Dendritic cell treated with granulocyte-macrophage colony-stimulating factor and Interleukin-4, amounts not matched to agents 40 ng/mL and 50 ng/mL, for 4 days (primary cell): ENCODE results near the gene PAH.

ENCODE experiments used
- H3K27ac Mint-ChIP-seq: one replicate; pipeline ENCODE4 v1.8.0; 2022; ENCODE audit warnings: mild to moderate bottlenecking, mixed read lengths
- H3K27me3 Mint-ChIP-seq: one replicate; pipeline ENCODE4 v1.8.0; 2022; ENCODE audit warnings: mild to moderate bottlenecking, mixed read lengths
- H3K36me3 Mint-ChIP-seq: one replicate; pipeline ENCODE4 v1.8.0; 2022; ENCODE audit warnings: low read depth, mixed read lengths
- H3K4me1 Mint-ChIP-seq: one replicate; pipeline ENCODE4 v1.8.0; 2022; ENCODE audit warnings: low read depth, mixed read lengths
- H3K4me3 Mint-ChIP-seq: one replicate; pipeline ENCODE4 v1.8.0; 2022; ENCODE audit warnings: mild to moderate bottlenecking, moderate library complexity, mixed read lengths
- H3K9me3 Mint-ChIP-seq: one replicate; pipeline ENCODE4 v1.8.0; 2022; ENCODE audit warnings: mixed read lengths
- intact Hi-C: fragments of 100-400 bp; cut with micrococcal nuclease; formaldehyde crosslinking; loops from one replicate; pipeline ENCODE4 v1.15.0; 2022

Gene PAH

GRCh38 chr12:102921240-102921639, 4.2 kb upstream of the PAH start:
- H3K9me3 Mint-ChIP-seq = no peaks in the 10 kb centered on the region
- peaks cover 14% of the 10 kb centered on the region for H3K27me3 Mint-ChIP-seq
- H3K4me1 Mint-ChIP-seq = no peaks in the 10 kb centered on the region
- H3K36me3 Mint-ChIP-seq = no peaks in the 10 kb centered on the region
- H3K4me3 Mint-ChIP-seq = no peak overlapping the region
- intact Hi-C loops = no loop called here
- no peak overlapping the region for H3K27ac Mint-ChIP-seq

- Mint-ChIP-seq H3K9me3 (no peaks in the 10 kb centered on the region), H3K27me3 (peaks cover 17% of the 10 kb centered on the region), H3K4me3 (no peak overlapping the region), H3K27ac (no peak overlapping the region), H3K4me1 (no peaks in the 10 kb centered on the region), H3K36me3 (no peaks in the 10 kb centered on the region)
- intact Hi-C loops = no loop called here
These were observed 3.2 kb upstream of the PAH start for GRCh38 chr12:102920271-102920670.

DNA sequence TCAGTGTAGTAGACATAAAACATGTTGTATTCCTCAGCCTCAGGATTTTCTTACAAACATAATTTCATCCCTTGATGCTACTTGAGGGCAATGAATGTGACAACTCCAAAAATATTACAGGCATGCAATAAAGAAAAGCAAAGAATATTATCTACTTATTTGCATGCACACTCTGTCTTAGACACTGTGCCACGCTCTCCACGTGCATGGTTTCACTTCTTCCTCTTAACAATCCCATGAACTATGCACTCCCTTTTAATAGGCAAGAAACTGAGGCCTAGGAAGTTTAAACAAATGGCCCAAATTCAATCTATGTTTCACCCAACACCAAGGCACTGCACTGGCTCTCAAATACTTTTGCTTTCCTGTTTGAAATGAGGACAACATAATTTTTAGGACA, 1.8 kb upstream of the PAH start:
- Mint-ChIP-seq H3K27me3 (peaks cover 17% of the 10 kb centered on the region), H3K4me1 (no peaks in the 10 kb centered on the region), H3K27ac (no peak overlapping the region), H3K36me3 (no peaks in the 10 kb centered on the region), H3K9me3 (no peaks in the 10 kb centered on the region), H3K4me3 (no peak overlapping the region)
- intact Hi-C loops = no loop called here

GRCh38 chr12:102916252-102917025, 605 bp downstream of the PAH start:
- intact Hi-C loops = no loop called here
- no peaks in the 10 kb centered on the region for H3K4me1 Mint-ChIP-seq
- no peaks in the 10 kb centered on the region for H3K9me3 Mint-ChIP-seq
- no peak overlapping the region for H3K27ac Mint-ChIP-seq
- H3K36me3 Mint-ChIP-seq = no peaks in the 10 kb centered on the region
- H3K27me3 Mint-ChIP-seq = peaks cover 17% of the 10 kb centered on the region
- no peak overlapping the region for H3K4me3 Mint-ChIP-seq

DNA sequence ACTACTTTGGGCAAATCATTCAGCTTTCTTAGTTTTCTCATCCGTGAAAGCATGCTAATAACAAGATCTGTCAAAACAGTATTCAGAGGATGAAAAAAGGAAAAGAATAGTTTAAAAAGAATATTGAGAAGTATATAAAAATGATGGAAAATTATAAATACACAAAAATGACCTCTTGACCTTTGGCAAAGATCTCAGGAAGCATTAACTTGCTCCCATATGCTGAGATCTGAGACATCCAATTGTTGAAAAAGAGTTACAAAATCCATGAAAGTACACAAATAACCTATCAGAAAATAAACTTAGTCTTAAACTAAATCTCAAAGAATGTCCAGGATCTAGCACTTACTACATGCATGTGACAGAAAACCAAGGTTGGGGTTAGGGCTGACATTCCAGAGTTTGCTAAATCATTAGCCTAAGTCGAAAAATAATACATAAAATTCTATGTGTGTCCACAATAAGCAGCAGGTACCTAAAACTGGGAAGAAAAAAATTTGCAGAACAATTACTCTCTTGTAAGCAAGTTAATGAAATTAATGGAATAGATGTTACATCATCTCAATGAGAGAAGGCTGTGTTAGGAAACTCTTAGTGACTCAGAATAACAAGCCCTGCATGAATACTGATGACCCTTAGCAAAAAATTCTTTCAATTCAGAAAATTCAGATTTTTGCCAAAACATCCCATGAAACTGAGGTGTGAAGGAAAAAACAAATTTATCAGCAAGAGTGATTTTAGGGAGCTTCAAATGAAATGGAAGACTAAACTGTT, 3.4 kb downstream of the PAH start:
- Mint-ChIP-seq H3K4me1 (no peaks in the 10 kb centered on the region), H3K27ac (no peak overlapping the region)
- intact Hi-C loops = no loop called here

GRCh38 chr12:102912258-102912657, 4.8 kb downstream of the PAH start:
- Mint-ChIP-seq H3K27ac (no peak overlapping the region), H3K4me3 (no peak overlapping the region), H3K27me3 (peaks cover 10% of the 10 kb centered on the region), H3K9me3 (no peaks in the 10 kb centered on the region), H3K4me1 (no peaks in the 10 kb centered on the region), H3K36me3 (no peaks in the 10 kb centered on the region)
- intact Hi-C loops = no loop called here

More for the DNA sequence above, 3.4 kb downstream of the PAH start:
- Mint-ChIP-seq H3K36me3 (no peaks in the 10 kb centered on the region), H3K27me3 (peaks cover 17% of the 10 kb centered on the region), H3K9me3 (no peaks in the 10 kb centered on the region), H3K4me3 (no peak overlapping the region)

GRCh38 chr12:102911320-102911719, 5.7 kb downstream of the PAH start:
- Mint-ChIP-seq H3K36me3 (no peaks in the 10 kb centered on the region), H3K9me3 (no peaks in the 10 kb centered on the region), H3K27me3 (peaks cover 4% of the 10 kb centered on the region), H3K4me1 (no peaks in the 10 kb centered on the region), H3K27ac (no peak overlapping the region), H3K4me3 (no peak overlapping the region)
- intact Hi-C loops = no loop called here

GRCh38 chr12:102910792-102911191, 6.3 kb downstream of the PAH start:
- Mint-ChIP-seq H3K4me1 (no peaks in the 10 kb centered on the region), H3K36me3 (no peaks in the 10 kb centered on the region), H3K9me3 (no peaks in the 10 kb centered on the region), H3K27me3 (peaks cover 2% of the 10 kb centered on the region), H3K27ac (no peak overlapping the region), H3K4me3 (no peak overlapping the region)
- intact Hi-C loops = no loop called here

DNA sequence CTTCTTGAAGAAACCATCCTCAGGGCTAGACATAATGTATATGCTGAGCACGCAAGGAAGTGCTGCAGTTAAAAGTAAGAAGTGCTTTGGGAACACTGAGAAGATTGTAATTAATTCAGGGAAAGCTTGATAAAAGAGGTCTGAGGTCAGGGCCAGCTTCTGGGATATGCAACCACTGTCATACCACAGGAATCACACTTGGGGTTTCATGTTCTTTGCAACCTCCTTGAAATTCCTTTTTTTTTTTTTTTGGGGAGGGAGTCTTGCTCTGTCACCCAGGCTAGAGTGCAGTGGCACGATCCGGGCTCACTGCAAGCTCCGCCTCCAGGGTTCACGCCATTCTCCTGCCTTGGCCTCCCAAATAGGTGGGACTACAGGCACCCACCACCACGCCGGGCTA, 6.9 kb downstream of the PAH start:
- no peaks in the 10 kb centered on the region for H3K9me3 Mint-ChIP-seq
- H3K27me3 Mint-ChIP-seq = no peaks in the 10 kb centered on the region
- H3K4me1 Mint-ChIP-seq = no peaks in the 10 kb centered on the region
- no peak overlapping the region for H3K27ac Mint-ChIP-seq
- H3K4me3 Mint-ChIP-seq = no peak overlapping the region
- no peaks in the 10 kb centered on the region for H3K36me3 Mint-ChIP-seq
- intact Hi-C loops = no loop called here

DNA sequence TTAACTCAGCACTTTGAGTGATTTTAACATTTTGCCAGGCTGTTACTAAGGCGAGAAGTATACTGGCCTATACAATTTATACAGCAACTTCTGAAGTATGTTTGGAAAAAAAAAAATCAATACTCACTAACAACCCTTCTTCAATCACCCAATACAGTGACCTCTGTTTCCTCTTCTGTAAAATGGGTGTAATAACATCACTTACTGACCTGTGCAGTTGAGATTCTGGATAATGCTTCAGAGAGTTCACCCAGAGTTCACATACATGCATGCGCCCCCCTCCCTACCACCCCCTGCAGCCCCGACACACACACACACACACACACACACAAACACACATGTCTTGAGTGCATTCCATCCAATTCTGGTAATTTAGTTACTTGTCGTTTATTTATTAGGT, 9.1 kb downstream of the PAH start:
- H3K36me3 Mint-ChIP-seq = no peaks in the 10 kb centered on the region
- H3K27me3 Mint-ChIP-seq = no peaks in the 10 kb centered on the region
- H3K4me1 Mint-ChIP-seq = no peaks in the 10 kb centered on the region
- intact Hi-C loops = no loop called here
- no peak overlapping the region for H3K27ac Mint-ChIP-seq
- H3K9me3 Mint-ChIP-seq = no peaks in the 10 kb centered on the region
- no peak overlapping the region for H3K4me3 Mint-ChIP-seq

GRCh38 chr12:102905229-102905628, 11.8 kb downstream of the PAH start:
- Mint-ChIP-seq H3K4me3 (no peak overlapping the region), H3K9me3 (no peaks in the 10 kb centered on the region)

DNA sequence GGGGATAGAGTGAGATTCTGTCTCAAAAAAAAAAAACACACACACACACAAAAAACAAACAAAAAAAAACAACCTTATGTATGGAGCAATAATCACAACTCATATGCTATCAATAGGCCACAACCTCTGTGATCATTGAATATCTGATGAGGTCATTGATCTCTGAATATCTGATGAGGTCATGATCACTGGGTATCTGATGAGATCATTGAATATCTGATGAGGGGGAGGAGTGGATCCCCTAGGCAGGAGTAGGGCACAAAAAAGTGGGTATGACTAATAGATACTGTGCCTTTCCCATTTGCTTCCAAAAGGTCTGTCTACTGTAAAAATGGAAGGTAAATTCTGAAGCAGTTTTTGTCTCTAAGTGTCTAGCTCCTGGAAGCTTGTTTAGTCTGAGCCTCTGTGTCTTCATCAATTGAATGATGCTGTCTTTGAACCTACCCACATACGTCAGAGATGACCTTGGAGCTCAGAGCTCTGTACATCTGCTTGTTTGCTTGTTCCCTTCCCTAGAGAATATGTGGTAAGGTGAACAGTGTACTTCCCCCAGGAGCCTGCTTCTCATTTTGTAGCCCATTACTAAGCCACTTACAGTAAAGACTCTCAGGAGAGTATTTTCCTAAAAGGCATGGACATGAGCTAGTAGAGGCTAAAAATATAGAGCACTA, 13.6 kb downstream of the PAH start:
- H3K4me3 Mint-ChIP-seq = no peak overlapping the region
- no peaks in the 10 kb centered on the region for H3K4me1 Mint-ChIP-seq
- H3K9me3 Mint-ChIP-seq = no peaks in the 10 kb centered on the region
- H3K27ac Mint-ChIP-seq = no peak overlapping the region
- H3K36me3 Mint-ChIP-seq = no peaks in the 10 kb centered on the region
- no peaks in the 10 kb centered on the region for H3K27me3 Mint-ChIP-seq
- intact Hi-C loops = no loop called here

More at GRCh38 chr12:102905229-102905628, 11.8 kb downstream of the PAH start:
- H3K27me3 Mint-ChIP-seq = no peaks in the 10 kb centered on the region
- H3K27ac Mint-ChIP-seq = no peak overlapping the region
- intact Hi-C loops = no loop called here
- H3K4me1 Mint-ChIP-seq = no peaks in the 10 kb centered on the region
- H3K36me3 Mint-ChIP-seq = no peaks in the 10 kb centered on the region

- Mint-ChIP-seq H3K36me3 (no peaks in the 10 kb centered on the region), H3K27me3 (no peaks in the 10 kb centered on the region), H3K4me3 (no peak overlapping the region), H3K27ac (no peak overlapping the region), H3K4me1 (no peaks in the 10 kb centered on the region), H3K9me3 (no peaks in the 10 kb centered on the region)
- intact Hi-C loops = no loop called here
These were observed 15.0 kb downstream of the PAH start for GRCh38 chr12:102902093-102902492.

- intact Hi-C loops = no loop called here
- no peak overlapping the region for H3K4me3 Mint-ChIP-seq
- no peaks in the 10 kb centered on the region for H3K27me3 Mint-ChIP-seq
- no peaks in the 10 kb centered on the region for H3K36me3 Mint-ChIP-seq
- H3K4me1 Mint-ChIP-seq = no peaks in the 10 kb centered on the region
- no peaks in the 10 kb centered on the region for H3K9me3 Mint-ChIP-seq
- no peak overlapping the region for H3K27ac Mint-ChIP-seq
These were observed 16.7 kb downstream of the PAH start for GRCh38 chr12:102900389-102900788.
